Duodenal mucosa (tissue), 2 donors: ENCODE results near the gene ANOS1.
A peak's percentile ranks its signal among the peaks of the same experiment; 100 is the strongest.
"Not testable (repeated sequence)": the region's sequence is repeated elsewhere in the genome, so short reads cannot be mapped to it uniquely, and the experiment has no call there.

Experiments used
- H3K27ac ChIP-seq: one replicate; pipeline ENCODE4 v1.7.0; 2013; ENCODE audit warnings: low read depth, low read length
- H3K27me3 ChIP-seq, 2 donors: one replicate each; pipeline ENCODE4 v1.7.0; 2013; ENCODE audit warnings: low read length in 2 of 2, control low read depth in 1 of 2; ENCODE audit not compliant: insufficient read depth in 2 of 2, control insufficient read depth in 1 of 2
- H3K36me3 ChIP-seq, 2 donors: one replicate each; pipeline ENCODE4 v1.7.0; 2013; ENCODE audit warnings: low read length in 2 of 2, control low read depth in 1 of 2; ENCODE audit not compliant: insufficient read depth in 2 of 2, control insufficient read depth in 1 of 2
- H3K4me1 ChIP-seq, 2 donors: one replicate each; pipeline ENCODE4 v1.7.0; 2013; ENCODE audit warnings: low read length in 2 of 2, control low read depth in 1 of 2; ENCODE audit not compliant: insufficient read depth in 2 of 2, control insufficient read depth in 1 of 2
- H3K4me3 ChIP-seq, 2 donors: one replicate each; pipeline ENCODE4 v1.7.0; 2013; ENCODE audit warnings: low read length in 2 of 2, low read depth in 1 of 2
- H3K9ac ChIP-seq, 2 donors: one replicate each; pipeline ENCODE4 v1.7.0; 2013; ENCODE audit warnings: low read length in 2 of 2, low read depth in 1 of 2
- H3K9me3 ChIP-seq, 2 donors: one replicate each; pipeline ENCODE4 v1.7.0; 2013; ENCODE audit warnings: low read length in 2 of 2, control low read depth in 1 of 2; ENCODE audit not compliant: control insufficient read depth in 1 of 2

Gene ANOS1

GRCh38 chrX:8731559-8732395, at the start of gene ANOS1:
TSS of gene ANOS1 (minus strand) at chrX:8732137. CDS start at chrX:8732036, 101 bp downstream.
- Histone ChIP-seq H3K27ac (no peak within 1 kb of the TSS), H3K36me3 (no peaks in the 10 kb centered on the region), H3K4me1 (no peaks in the 10 kb centered on the region), H3K4me3 (peak within 1 kb of the TSS in 1 of 2 donors; percentile 15), H3K27me3 (peaks cover 9 to 14% of the 10 kb centered on the region in 2 donors), H3K9ac (no peak within 1 kb of the TSS), H3K9me3 (no peaks in the 10 kb centered on the region)

DNA sequence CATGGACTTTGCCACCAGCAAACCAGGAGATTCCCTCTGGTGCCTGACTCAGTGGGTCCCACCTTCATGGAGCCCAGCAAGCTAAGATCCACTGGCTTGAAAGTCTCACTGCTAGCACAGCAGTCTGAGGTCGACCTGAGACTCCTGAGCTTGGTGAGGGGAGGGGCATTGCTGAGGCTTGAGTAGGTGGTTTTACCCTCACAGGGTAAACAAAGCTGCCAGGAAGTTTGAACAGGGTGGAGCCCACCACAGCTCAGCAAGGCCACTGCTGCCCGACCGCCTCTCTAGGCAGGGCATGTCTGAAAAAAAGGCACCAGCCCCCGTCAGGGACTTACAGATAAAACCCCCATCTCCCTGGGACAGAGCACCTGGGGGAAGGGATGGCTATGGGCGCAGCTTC, 41.2 kb upstream of the ANOS1 start:
- H3K27ac ChIP-seq: no peak overlapping the region
- H3K27me3 ChIP-seq: no peaks in the 10 kb centered on the region
- no peaks in the 10 kb centered on the region for H3K36me3 ChIP-seq
- H3K9me3 ChIP-seq: no peaks in the 10 kb centered on the region
- H3K4me3 ChIP-seq: no peak overlapping the region
- H3K9ac ChIP-seq: no peak overlapping the region
- H3K4me1 ChIP-seq: no peaks in the 10 kb centered on the region

- no peak overlapping the region for H3K9ac ChIP-seq
- H3K27ac ChIP-seq: no peak overlapping the region
- H3K4me3 ChIP-seq: no peak overlapping the region
- no peaks in the 10 kb centered on the region for H3K9me3 ChIP-seq
- no peaks in the 10 kb centered on the region for H3K27me3 ChIP-seq
- no peaks in the 10 kb centered on the region for H3K4me1 ChIP-seq
- no peaks in the 10 kb centered on the region for H3K36me3 ChIP-seq
Measured at GRCh38 chrX:8760021-8760420, 28.1 kb upstream of the ANOS1 start.

DNA sequence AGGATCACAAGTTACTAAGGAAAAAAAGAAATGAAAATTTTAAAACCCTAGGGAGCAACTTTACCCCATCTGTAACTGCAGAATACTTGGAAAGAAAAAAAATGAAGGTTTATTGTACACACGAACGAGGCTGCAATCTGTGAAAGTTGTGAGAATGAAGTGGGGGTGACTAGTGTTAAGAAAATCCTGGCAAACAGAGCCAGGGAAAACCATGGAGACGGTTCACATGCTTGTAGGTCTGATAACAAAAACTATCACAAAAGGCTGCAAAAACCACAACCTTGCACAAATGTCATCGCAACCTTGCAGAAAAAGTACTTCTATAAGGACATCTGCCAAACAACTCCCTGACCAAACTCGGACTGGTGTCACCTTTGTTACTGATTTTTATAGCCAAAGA, 26.8 kb upstream of the ANOS1 start:
- H3K4me3 ChIP-seq, H3K9ac ChIP-seq, H3K27ac ChIP-seq, H3K9me3 ChIP-seq, H3K36me3 ChIP-seq, H3K4me1 ChIP-seq, H3K27me3 ChIP-seq: not testable (repeated sequence)

- H3K9me3 ChIP-seq, H3K9ac ChIP-seq, H3K36me3 ChIP-seq, H3K4me1 ChIP-seq, H3K27me3 ChIP-seq, H3K27ac ChIP-seq, H3K4me3 ChIP-seq: not testable (repeated sequence)
Measured at GRCh38 chrX:8757609-8758389, 25.9 kb upstream of the ANOS1 start.

DNA sequence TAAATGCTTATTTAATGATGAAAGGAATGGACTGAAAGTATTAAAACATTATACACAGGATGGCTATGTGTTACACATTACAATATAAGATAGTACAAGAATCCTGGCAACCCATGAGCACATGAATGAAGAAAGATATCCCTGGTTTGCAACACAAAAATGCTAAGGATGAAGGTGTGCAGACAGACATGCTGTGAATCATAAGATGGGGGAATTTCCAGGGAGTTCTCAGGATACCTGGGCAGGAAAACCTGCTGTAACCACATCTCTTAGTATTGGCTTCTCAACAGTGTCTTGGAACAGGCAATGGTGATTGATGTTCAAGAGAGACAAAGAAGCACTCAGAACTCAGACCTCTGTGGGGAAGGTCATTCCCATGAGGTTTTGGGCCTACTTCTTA, 23.9 kb upstream of the ANOS1 start:
- no peaks in the 10 kb centered on the region for H3K27me3 ChIP-seq
- H3K9ac ChIP-seq: no peak overlapping the region
- no peaks in the 10 kb centered on the region for H3K36me3 ChIP-seq
- no peaks in the 10 kb centered on the region for H3K4me1 ChIP-seq
- no peaks in the 10 kb centered on the region for H3K9me3 ChIP-seq
- no peak overlapping the region for H3K4me3 ChIP-seq
- H3K27ac ChIP-seq: no peak overlapping the region

GRCh38 chrX:8755116-8755515, 23.2 kb upstream of the ANOS1 start:
- no peak overlapping the region for H3K27ac ChIP-seq
- H3K4me3 ChIP-seq: no peak overlapping the region
- no peaks in the 10 kb centered on the region for H3K36me3 ChIP-seq
- H3K27me3 ChIP-seq: no peaks in the 10 kb centered on the region
- no peaks in the 10 kb centered on the region for H3K4me1 ChIP-seq
- H3K9ac ChIP-seq: no peak overlapping the region
- no peaks in the 10 kb centered on the region for H3K9me3 ChIP-seq

GRCh38 chrX:8749697-8750096, 17.8 kb upstream of the ANOS1 start:
- Histone ChIP-seq H3K27me3 (no peaks in the 10 kb centered on the region), H3K4me1 (no peaks in the 10 kb centered on the region), H3K36me3 (no peaks in the 10 kb centered on the region), H3K9me3 (no peaks in the 10 kb centered on the region), H3K4me3 (no peak overlapping the region), H3K9ac (no peak overlapping the region), H3K27ac (no peak overlapping the region)

DNA sequence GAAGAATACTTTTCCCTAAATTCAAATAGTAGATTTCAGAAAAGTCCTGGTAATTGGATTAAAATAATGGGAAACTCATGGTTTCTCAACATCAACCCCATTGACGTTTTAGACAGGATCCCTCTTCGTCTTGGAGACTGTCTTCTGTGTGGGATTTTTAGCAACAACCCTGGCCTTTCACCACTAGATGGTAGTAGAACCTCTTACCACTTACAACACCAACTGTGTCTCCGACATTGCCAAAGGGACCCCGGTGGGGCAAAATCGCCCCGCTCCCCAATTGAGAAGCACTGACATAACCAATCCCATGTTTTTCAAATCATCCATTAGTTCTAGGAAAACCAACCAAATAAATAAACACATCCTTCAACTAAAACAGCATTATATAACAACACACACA, 16.9 kb upstream of the ANOS1 start:
- no peaks in the 10 kb centered on the region for H3K36me3 ChIP-seq
- H3K27me3 ChIP-seq: no peaks in the 10 kb centered on the region
- no peak overlapping the region for H3K4me3 ChIP-seq
- H3K9me3 ChIP-seq: no peaks in the 10 kb centered on the region
- no peak overlapping the region for H3K9ac ChIP-seq
- no peaks in the 10 kb centered on the region for H3K4me1 ChIP-seq
- no peak overlapping the region for H3K27ac ChIP-seq

GRCh38 chrX:8743126-8743732, 11.3 kb upstream of the ANOS1 start:
- Histone ChIP-seq H3K4me3 (no peak overlapping the region), H3K27me3 (no peaks in the 10 kb centered on the region), H3K4me1 (no peaks in the 10 kb centered on the region), H3K9ac (no peak overlapping the region), H3K27ac (no peak overlapping the region), H3K9me3 (no peaks in the 10 kb centered on the region), H3K36me3 (no peaks in the 10 kb centered on the region)
